Panc1 (cell line): ENCODE data around the gene NCKAP5L. TPM values are rescaled to one million over a fixed set of nuclear protein-coding genes. Genes with fewer than 3 reads are reported as not detected.
A peak's percentile ranks its signal among the peaks of the same experiment; 100 is the strongest.

Source experiments
- ATAC-seq: fragments of 200-7000 bp; cut with Tn5 transposase; 2 replicates; pipeline ENCODE4 v1.9.1; 2020; ENCODE audit warnings: mild to moderate bottlenecking, moderate library complexity
- BruUV-seq: library from RNA; stranded (reverse); fragments of 400-500 nt; replicated peaks from 2 replicates; lab custom pipeline; 2021; lab: Mats Ljungman, UMichigan
- CTCF ChIA-PET: fragments of 300-600 bp; sonication (Branson Sonifier 250); formaldehyde crosslinking; loops from one replicate; lab custom pipeline; 2022; ENCODE audit warnings: antibody characterized with exemption; lab: Charles Lee
- POLR2A ChIA-PET: fragments of 300-600 bp; sonication (Branson Sonifier 250); formaldehyde crosslinking; loops from one replicate; lab custom pipeline; 2022; ENCODE audit warnings: antibody characterized with exemption; lab: Charles Lee
- DNase-seq: peaks from one replicate; pipeline ENCODE4 v3.0.0-alpha.2; 2010; ENCODE audit warnings: low read depth, low spot score
- H3K27ac ChIP-seq: 2 replicates; pipeline ENCODE4 v1.5.1; 2011; ENCODE audit warnings: mild to moderate bottlenecking, low read length, inconsistent platforms
- H3K27me3 ChIP-seq: fragments of 200-500 bp; sonication (Bioruptor generic); 2 replicates; pipeline ENCODE4 v1.6.0; 2014; ENCODE audit warnings: low read length, inconsistent platforms; ENCODE audit not compliant: control insufficient read depth, insufficient read depth
- H3K36me3 ChIP-seq: fragments of 200-500 bp; sonication (Bioruptor generic); 2 replicates; pipeline ENCODE4 v1.5.1; 2014; ENCODE audit warnings: inconsistent platforms, mild to moderate bottlenecking, low read length, moderate library complexity; ENCODE audit not compliant: control insufficient read depth, insufficient read depth
- H3K4me1 ChIP-seq: 2 replicates; pipeline ENCODE4 v1.5.1; 2011; ENCODE audit warnings: inconsistent platforms, mild to moderate bottlenecking, low read length, moderate library complexity; ENCODE audit not compliant: control insufficient read depth, insufficient read depth
- H3K4me3 ChIP-seq, 2 experiments: 2 replicates each; pipeline ENCODE4 v1.5.1; 2011 to 2012; ENCODE audit warnings: low read depth in 2 of 2, low read length in 2 of 2, mild to moderate bottlenecking in 2 of 2, inconsistent platforms in 1 of 2, moderate library complexity in 1 of 2
- H3K9me3 ChIP-seq: fragments of 200-500 bp; sonication (Bioruptor generic); 2 replicates; pipeline ENCODE4 v1.5.1; 2014; ENCODE audit warnings: low read depth, mild to moderate bottlenecking, inconsistent platforms, low read length, moderate library complexity; ENCODE audit not compliant: control insufficient read depth, insufficient read depth
- POLR2AphosphoS5 ChIP-seq: IDR thresholded peaks from 2 replicates; pipeline ENCODE4 v1.6.1; 2012; ENCODE audit warnings: mild to moderate bottlenecking, low read depth, low read length, moderate library complexity
- REST ChIP-seq, 2 experiments: IDR thresholded peaks; 2 replicates each; pipeline ENCODE4 v1.6.1; 2011 to 2012; ENCODE audit warnings: low read depth in 2 of 2, control low read depth in 1 of 2, low read length in 1 of 2, mild to moderate bottlenecking in 1 of 2, moderate library complexity in 1 of 2; ENCODE audit not compliant: insufficient read depth in 1 of 2
- SIN3A ChIP-seq: IDR thresholded peaks from 2 replicates; pipeline ENCODE4 v1.6.1; 2012; ENCODE audit warnings: low read depth, mild to moderate bottlenecking, low read length, moderate library complexity, borderline replicate concordance; ENCODE audit not compliant: insufficient read depth
- TCF7L2 ChIP-seq: IDR thresholded peaks from 2 replicates; pipeline ENCODE4 v1.6.1; 2011; ENCODE audit warnings: mild to moderate bottlenecking, low read depth, low read length, inconsistent platforms
- in situ Hi-C: cut with HindIII; loops from 2 replicates; pipeline ENCODE4 v1.10.0; 2016; ENCODE audit warnings: low sequenced_read_pairs, low pct_unique_long_range_greater_than_20kb
- intact Hi-C: fragments of 100-400 bp; cut with micrococcal nuclease; formaldehyde crosslinking; loops from one replicate; pipeline ENCODE4 v1.10.0; 2022; ENCODE audit not compliant: unreplicated experiment
- total RNA-seq: library from RNA; stranded (reverse); gene quantifications from one replicate; pipeline ENCODE4 v1.2.1, GENCODE V29; 2021; ENCODE audit not compliant: unreplicated experiment
- TF ChIP-seq, protein P1 (sequence below): fragments of 450-650 bp; IDR thresholded peaks from 2 replicates; pipeline ENCODE4 v1.5.1; 2017; ENCODE audit warnings: mild to moderate bottlenecking

Gene NCKAP5L
- total RNA-seq, 1 experiment from 2014 or later: 17.3 TPM

DNA sequence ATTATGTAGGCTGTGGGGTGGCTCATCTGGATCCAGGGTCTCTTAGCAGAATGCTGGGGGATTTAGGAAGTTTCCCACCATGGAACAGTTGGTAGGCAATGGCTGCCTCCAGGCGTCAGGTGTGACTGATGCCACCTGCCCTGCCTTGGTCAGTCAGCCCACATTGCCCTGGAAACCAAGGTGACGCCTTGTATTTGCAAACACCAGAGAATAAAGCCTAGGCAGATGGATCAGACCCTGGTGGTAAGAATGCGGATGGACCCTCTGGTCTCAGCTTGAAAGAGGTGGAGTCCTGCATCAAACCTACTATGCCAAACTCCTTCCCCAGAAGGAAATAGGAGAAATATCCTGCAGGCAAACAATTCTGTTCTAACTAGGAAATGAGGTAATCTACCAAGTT is 38.2 kb downstream of the NCKAP5L start:
- ChIA-PET CTCF (no interaction called here), POLR2A (no interaction called here)
- no peak for ATAC-seq
- H3K9me3 ChIP-seq: no peaks in the 10 kb centered on the region
- no TSS peak for BruUV-seq
- no peaks in the 10 kb centered on the region for H3K4me1 ChIP-seq
- DNase-seq: no peak
- H3K36me3 ChIP-seq: no peaks in the 10 kb centered on the region
- in situ Hi-C loops (no loop called here), intact Hi-C loops (no loop called here)
- no peak overlapping the region for H3K4me3 ChIP-seq
- H3K27me3 ChIP-seq: no peaks in the 10 kb centered on the region
- TF ChIP-seq SIN3A (no peak), TCF7L2 (no peak), POLR2AphosphoS5 (no peak), REST (IDR thresholded peaks at IDR 0.05; ENCODE audit: insufficient read depth in 1 of 2, low read depth in 2 of 2, low read length in 1 of 2) (no peak)
- TF ChIP-seq, protein P1, sequence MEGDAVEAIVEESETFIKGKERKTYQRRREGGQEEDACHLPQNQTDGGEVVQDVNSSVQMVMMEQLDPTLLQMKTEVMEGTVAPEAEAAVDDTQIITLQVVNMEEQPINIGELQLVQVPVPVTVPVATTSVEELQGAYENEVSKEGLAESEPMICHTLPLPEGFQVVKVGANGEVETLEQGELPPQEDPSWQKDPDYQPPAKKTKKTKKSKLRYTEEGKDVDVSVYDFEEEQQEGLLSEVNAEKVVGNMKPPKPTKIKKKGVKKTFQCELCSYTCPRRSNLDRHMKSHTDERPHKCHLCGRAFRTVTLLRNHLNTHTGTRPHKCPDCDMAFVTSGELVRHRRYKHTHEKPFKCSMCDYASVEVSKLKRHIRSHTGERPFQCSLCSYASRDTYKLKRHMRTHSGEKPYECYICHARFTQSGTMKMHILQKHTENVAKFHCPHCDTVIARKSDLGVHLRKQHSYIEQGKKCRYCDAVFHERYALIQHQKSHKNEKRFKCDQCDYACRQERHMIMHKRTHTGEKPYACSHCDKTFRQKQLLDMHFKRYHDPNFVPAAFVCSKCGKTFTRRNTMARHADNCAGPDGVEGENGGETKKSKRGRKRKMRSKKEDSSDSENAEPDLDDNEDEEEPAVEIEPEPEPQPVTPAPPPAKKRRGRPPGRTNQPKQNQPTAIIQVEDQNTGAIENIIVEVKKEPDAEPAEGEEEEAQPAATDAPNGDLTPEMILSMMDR: no peak
- no peak overlapping the region for H3K27ac ChIP-seq

DNA sequence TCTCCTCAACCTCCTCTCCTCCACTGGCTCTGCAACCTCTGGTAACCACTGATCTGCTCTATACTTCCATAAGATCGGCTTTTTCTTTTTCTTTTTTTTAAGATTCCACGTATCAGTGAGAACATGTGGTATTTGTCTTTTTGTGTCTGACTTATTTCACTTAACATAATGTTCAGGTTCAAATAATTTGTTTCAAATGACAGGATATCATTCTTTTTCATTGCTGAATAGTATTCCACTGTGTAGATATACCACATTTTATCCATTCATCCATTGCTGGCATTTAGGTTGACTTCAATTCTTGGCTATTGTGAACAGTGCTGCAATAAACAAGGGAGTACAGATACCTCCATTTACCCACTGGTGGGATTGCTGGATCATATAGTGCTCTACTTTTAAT is 40.5 kb downstream of the NCKAP5L start:
- TF ChIP-seq TCF7L2: no peak
- Histone ChIP-seq H3K4me1 (no peaks in the 10 kb centered on the region), H3K36me3 (no peaks in the 10 kb centered on the region), H3K27me3 (no peaks in the 10 kb centered on the region), H3K4me3 (no peak overlapping the region), H3K9me3 (no peaks in the 10 kb centered on the region), H3K27ac (no peak overlapping the region)
- BruUV-seq: TSS peak; percentile 58
- ATAC-seq (no peak), DNase-seq (no peak)
- CTCF ChIA-PET: no interaction called here
- POLR2A ChIA-PET: interaction anchor here (0.6 kb wide), 1 partner anchor 13 kb away, joined by 3 read pairs; no protein-coding TSS in a partner anchor
- in situ Hi-C loops (no loop called here), intact Hi-C loops (no loop called here)

DNA sequence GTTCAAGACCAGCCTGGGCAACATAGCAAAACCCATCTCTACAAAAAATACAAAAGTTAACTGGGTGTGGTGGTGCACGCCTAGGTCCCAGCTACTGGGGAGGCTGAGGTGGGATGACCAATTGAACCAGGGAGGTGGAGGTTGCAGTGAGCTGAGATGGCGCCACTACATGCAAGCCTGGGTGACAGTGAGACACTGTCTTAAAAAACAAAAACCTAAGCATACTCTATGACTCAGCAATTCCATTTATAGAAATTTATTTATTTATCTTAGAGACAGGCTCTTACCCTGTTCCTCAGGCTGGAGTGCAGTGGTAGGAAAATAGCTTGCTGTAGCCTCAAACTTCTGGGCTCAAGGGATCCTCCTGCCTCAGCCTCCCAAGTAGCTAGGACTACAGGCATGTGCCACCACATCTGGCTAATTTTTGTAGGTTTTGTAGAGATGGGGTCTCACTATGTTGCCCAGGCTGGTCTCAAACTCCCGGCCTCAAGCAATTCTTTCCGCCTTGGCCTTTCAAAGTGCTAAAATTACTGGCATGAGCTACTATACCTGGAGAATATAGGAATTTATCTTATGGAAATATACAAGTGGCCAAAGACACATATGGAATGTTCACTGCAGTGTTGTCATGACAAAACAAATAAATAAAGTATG is 43.3 kb downstream of the NCKAP5L start:
- DNase-seq: no peak
- intact Hi-C loops: no loop called here
- Histone ChIP-seq H3K36me3 (no peaks in the 10 kb centered on the region), H3K4me3 (no peak overlapping the region), H3K9me3 (no peaks in the 10 kb centered on the region), H3K27me3 (no peaks in the 10 kb centered on the region), H3K4me1 (no peaks in the 10 kb centered on the region), H3K27ac (no peak overlapping the region)
- ChIA-PET POLR2A (no interaction called here), CTCF (no interaction called here)
- no TSS peak for BruUV-seq
- ATAC-seq: no peak
- TF ChIP-seq SIN3A: no peak
- TF ChIP-seq TCF7L2: no peak
- TF ChIP-seq, protein P1: no peak
- no peak for TF ChIP-seq POLR2AphosphoS5
- TF ChIP-seq REST (IDR thresholded peaks at IDR 0.05; ENCODE audit: insufficient read depth in 1 of 2, low read depth in 2 of 2, low read length in 1 of 2): no peak
- in situ Hi-C loops: no loop called here
